NK-92 (cell line): Measurements from ENCODE around the gene COG6.

Experiments
- DNase-seq: peaks from one replicate; lab custom pipeline; 2025; ENCODE audit not compliant: unreplicated experiment; lab: John Stamatoyannopoulos, UW

The COG6 gene

GRCh38 chr13:39767791-39768517 lies 112.5 kb downstream of the COG6 start:
- no peak for DNase-seq

GRCh38 chr13:39768962-39769361 lies 113.5 kb downstream of the COG6 start:
- DNase-seq = no peak

GRCh38 chr13:39770221-39771090 lies 115.0 kb downstream of the COG6 start:
- no peak for DNase-seq

GRCh38 chr13:39773833-39774232 lies 118.4 kb downstream of the COG6 start:
- no peak for DNase-seq

GRCh38 chr13:39776439-39776838 lies 121.0 kb downstream of the COG6 start:
- no peak for DNase-seq

- DNase-seq = no peak
Observed at GRCh38 chr13:39777021-39777420, 121.6 kb downstream of the COG6 start.

GRCh38 chr13:39777527-39778061 lies 122.1 kb downstream of the COG6 start:
- DNase-seq = no peak

- no peak for DNase-seq
Observed at GRCh38 chr13:39779337-39780265, 124.1 kb downstream of the COG6 start.

GRCh38 chr13:39780711-39781110 lies 125.2 kb downstream of the COG6 start:
- no peak for DNase-seq

- DNase-seq = no peak
Observed at GRCh38 chr13:39781381-39781780, 125.9 kb downstream of the COG6 start.

GRCh38 chr13:39783051-39783450 lies 127.6 kb downstream of the COG6 start:
- no peak for DNase-seq

- no peak for DNase-seq
Observed at GRCh38 chr13:39784347-39784746, 128.9 kb downstream of the COG6 start.

- DNase-seq = no peak
Observed at GRCh38 chr13:39786091-39786490, 130.6 kb downstream of the COG6 start.

- no peak for DNase-seq
Observed at GRCh38 chr13:39787086-39787487, 131.6 kb downstream of the COG6 start.

- no peak for DNase-seq
Observed at GRCh38 chr13:39788102-39788501, 132.6 kb downstream of the COG6 start.

- no peak for DNase-seq
Observed at GRCh38 chr13:39789451-39789850, 134.0 kb downstream of the COG6 start.
